K562 (cell line): ENCODE measurements around the gene MYOZ1. TPM values are rescaled to one million over a fixed set of nuclear protein-coding genes. Genes with fewer than 3 reads are reported as not detected.

Source experiments
- KDM2B ChIP-seq: fragments of 250-450 bp; sonication (Bioruptor Pico); IDR thresholded peaks from 2 replicates; pipeline ENCODE4 v1.8.0; 2021; ENCODE audit warnings: mild to moderate bottlenecking, moderate library complexity
- KDM5B ChIP-seq: fragments of 200-600 bp; sonication (generic); IDR thresholded peaks from 2 replicates; pipeline ENCODE4 v1.6.1; 2012; ENCODE audit warnings: low read depth, mild to moderate bottlenecking, moderate library complexity, low read length, control low read depth, inconsistent platforms; ENCODE audit not compliant: insufficient replicate concordance
- NCOA1 ChIP-seq: fragments of 450-650 bp; IDR thresholded peaks from 2 replicates; pipeline ENCODE4 v1.6.1; 2016; ENCODE audit warnings: low read depth
- RBM17 ChIP-seq: fragments of 200-400 bp; formaldehyde crosslinking; IDR thresholded peaks from 2 replicates; pipeline ENCODE4 v1.6.1; 2017; ENCODE audit warnings: low read depth, mild to moderate bottlenecking, low read length, borderline replicate concordance
- SIX5 ChIP-seq, 2 experiments: IDR thresholded peaks; 2 replicates each; pipeline ENCODE4 v1.6.1; 2011; ENCODE audit warnings: low read length in 2 of 2, borderline replicate concordance in 1 of 2, low read depth in 1 of 2, mild to moderate bottlenecking in 1 of 2, moderate library complexity in 1 of 2; ENCODE audit not compliant: insufficient read depth in 1 of 2
- ZNF830 ChIP-seq: fragments of 250-450 bp; sonication (Bioruptor Pico); IDR thresholded peaks from 2 replicates; pipeline ENCODE4 v1.5.0; 2021; ENCODE audit warnings: mild to moderate bottlenecking
- polyA plus RNA-seq, 8 experiments: library from polyadenylated mRNA; depleted of rRNA in 4 of 8; stranded (reverse) in 5 of 8; unstranded in 3 of 8; fragments of >200 nt; fragmentation: Nextera tagmentation in 2 of 8; fragmentation: Illumina TruSeq in 1 of 8; extraction: Ambion mirVana in 2 of 8; extraction: Trizol in 1 of 8; gene quantifications; 2 replicates each; pipeline versions ENCODE4 v1.2.1 to v1.2.3, GENCODE V29; 2011 to 2014; ENCODE audit warnings: inconsistent platforms in 1 of 8, missing spikeins in 1 of 8
- total RNA-seq, 7 experiments: library from RNA; depleted of rRNA in 6 of 7; stranded (reverse); fragments of >200 nt in 6 of 7; fragmentation: Illumina TruSeq in 2 of 7; extraction: Trizol in 2 of 7; gene quantifications; 2 replicates each; pipeline versions ENCODE4 v1.2.1 to v1.2.3, GENCODE V29; 2011 to 2021; ENCODE audit warnings: low replicate concordance in 1 of 7
- TF ChIP-seq, protein P1 (sequence below), 2 experiments: fragments of 450-650 bp; conservative IDR thresholded peaks; 2 replicates each; pipeline ENCODE4 v1.6.1; 2017; ENCODE audit warnings: mild to moderate bottlenecking in 2 of 2, moderate library complexity in 2 of 2
- TF ChIP-seq, protein P2 (sequence below): fragments of 250-450 bp; sonication (Bioruptor Pico); IDR thresholded peaks from 2 replicates; pipeline ENCODE4 v1.8.0; 2021; ENCODE audit warnings: mild to moderate bottlenecking, moderate library complexity
- TF ChIP-seq, protein P3 (sequence below), 2 experiments: fragments of 450-650 bp in 1 of 2; sonication (generic) in 1 of 2; formaldehyde crosslinking in 1 of 2; IDR thresholded peaks in 1 of 2; conservative IDR thresholded peaks in 1 of 2; 2 replicates each; pipeline versions ENCODE4 v1.6.1 to v1.8.1; 2016 to 2023; ENCODE audit warnings: mild to moderate bottlenecking in 2 of 2, moderate library complexity in 2 of 2, inconsistent platforms in 1 of 2, missing genetic modification reagents in 1 of 2
- TF ChIP-seq, protein P4 (sequence below): fragments of 450-650 bp; formaldehyde crosslinking; IDR thresholded peaks from 2 replicates; pipeline ENCODE4 v1.4.0; 2020; ENCODE audit warnings: mild to moderate bottlenecking, moderate library complexity
- TF ChIP-seq, protein P5 (sequence below): fragments of 200-400 bp; formaldehyde crosslinking; IDR thresholded peaks from 2 replicates; pipeline ENCODE4 v1.6.1; 2017; ENCODE audit warnings: mild to moderate bottlenecking, low read depth, low read length, moderate library complexity
- TF ChIP-seq, protein P6 (sequence below): sonication (generic); formaldehyde crosslinking; IDR thresholded peaks from 2 replicates; pipeline ENCODE4 v1.8.0; 2022; ENCODE audit warnings: mild to moderate bottlenecking, missing genetic modification reagents
- TF ChIP-seq, protein P7 (sequence below): fragments of 450-650 bp; formaldehyde crosslinking; IDR thresholded peaks from 2 replicates; pipeline ENCODE4 v1.4.0; 2022; ENCODE audit warnings: missing genetic modification characterization

The MYOZ1 gene
- total and polyA plus RNA-seq, 9 of the 15 experiments (the other 6 are each of a cell fraction or from before 2014, with no cell fraction given), result 0.03 to 0.18 (median 0.07) TPM; not detected in 5

DNA sequence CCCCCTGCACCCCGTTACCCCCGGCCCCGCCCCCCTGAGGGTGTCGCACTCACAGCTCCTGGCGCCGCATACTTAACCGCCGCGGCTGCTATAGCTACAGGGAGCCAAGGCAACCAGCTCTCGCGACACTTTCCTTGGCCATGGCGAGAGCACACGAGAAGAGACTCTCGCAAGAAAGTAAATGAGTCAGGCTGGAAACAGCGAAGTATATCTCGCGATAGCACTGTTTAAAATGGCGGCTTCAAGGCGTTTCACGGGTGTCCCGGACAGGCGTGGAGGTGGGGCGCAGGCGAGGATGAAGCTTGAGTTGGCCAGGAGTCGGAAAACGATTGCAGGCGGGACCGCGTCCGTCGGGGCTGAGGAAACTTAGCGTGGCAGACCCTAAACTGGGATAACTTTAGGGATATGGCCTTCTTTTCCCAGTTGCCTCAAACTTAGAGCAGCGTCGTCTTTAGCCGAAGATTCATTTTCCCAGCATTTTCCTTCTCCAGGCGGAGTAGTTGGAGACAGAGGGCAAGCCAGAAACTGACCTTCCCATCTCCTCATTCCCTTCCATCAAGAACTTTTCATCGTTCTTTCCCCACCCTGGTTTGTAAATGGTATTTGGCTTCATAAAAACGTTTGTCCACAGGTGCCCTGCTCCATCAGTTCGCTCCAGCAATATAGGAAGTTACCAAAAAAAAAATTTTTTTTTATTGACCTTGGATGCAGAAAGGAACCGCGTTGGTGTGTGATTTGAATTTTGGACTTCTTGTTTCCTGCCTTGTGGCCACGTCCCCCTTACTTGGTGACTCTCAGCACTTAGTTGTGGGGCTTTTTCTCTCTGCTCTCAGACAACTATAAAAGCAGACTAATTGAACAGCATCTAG, 15.2 kb downstream of the MYOZ1 start (continued):
- TF ChIP-seq, protein P1, sequence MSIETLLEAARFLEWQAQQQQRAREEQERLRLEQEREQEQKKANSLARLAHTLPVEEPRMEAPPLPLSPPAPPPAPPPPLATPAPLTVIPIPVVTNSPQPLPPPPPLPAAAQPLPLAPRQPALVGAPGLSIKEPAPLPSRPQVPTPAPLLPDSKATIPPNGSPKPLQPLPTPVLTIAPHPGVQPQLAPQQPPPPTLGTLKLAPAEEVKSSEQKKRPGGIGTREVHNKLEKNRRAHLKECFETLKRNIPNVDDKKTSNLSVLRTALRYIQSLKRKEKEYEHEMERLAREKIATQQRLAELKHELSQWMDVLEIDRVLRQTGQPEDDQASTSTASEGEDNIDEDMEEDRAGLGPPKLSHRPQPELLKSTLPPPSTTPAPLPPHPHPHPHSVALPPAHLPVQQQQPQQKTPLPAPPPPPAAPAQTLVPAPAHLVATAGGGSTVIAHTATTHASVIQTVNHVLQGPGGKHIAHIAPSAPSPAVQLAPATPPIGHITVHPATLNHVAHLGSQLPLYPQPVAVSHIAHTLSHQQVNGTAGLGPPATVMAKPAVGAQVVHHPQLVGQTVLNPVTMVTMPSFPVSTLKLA (conservative IDR thresholded peaks at IDR 0.05), result 0 out of 4 replicates have a peak, but pooled peaks of 1 of the 2 experiments have one; percentile 64
- TF ChIP-seq, protein P2, sequence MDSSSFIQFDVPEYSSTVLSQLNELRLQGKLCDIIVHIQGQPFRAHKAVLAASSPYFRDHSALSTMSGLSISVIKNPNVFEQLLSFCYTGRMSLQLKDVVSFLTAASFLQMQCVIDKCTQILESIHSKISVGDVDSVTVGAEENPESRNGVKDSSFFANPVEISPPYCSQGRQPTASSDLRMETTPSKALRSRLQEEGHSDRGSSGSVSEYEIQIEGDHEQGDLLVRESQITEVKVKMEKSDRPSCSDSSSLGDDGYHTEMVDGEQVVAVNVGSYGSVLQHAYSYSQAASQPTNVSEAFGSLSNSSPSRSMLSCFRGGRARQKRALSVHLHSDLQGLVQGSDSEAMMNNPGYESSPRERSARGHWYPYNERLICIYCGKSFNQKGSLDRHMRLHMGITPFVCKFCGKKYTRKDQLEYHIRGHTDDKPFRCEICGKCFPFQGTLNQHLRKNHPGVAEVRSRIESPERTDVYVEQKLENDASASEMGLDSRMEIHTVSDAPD (CRISPR knock-in tag), result no peak
- TF ChIP-seq, protein P3, sequence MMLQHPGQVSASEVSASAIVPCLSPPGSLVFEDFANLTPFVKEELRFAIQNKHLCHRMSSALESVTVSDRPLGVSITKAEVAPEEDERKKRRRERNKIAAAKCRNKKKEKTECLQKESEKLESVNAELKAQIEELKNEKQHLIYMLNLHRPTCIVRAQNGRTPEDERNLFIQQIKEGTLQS (IDR thresholded peaks at IDR 0.05), result peak; percentile 46; the same call in 1 of the 2 replicates
- TF ChIP-seq, protein P3 (CRISPR knock-in tag; conservative IDR thresholded peaks at IDR 0.05), result 0 out of 2 replicates have a peak, but pooled peaks have one; percentile 22
- no peak for TF ChIP-seq NCOA1
- TF ChIP-seq, protein P4, sequence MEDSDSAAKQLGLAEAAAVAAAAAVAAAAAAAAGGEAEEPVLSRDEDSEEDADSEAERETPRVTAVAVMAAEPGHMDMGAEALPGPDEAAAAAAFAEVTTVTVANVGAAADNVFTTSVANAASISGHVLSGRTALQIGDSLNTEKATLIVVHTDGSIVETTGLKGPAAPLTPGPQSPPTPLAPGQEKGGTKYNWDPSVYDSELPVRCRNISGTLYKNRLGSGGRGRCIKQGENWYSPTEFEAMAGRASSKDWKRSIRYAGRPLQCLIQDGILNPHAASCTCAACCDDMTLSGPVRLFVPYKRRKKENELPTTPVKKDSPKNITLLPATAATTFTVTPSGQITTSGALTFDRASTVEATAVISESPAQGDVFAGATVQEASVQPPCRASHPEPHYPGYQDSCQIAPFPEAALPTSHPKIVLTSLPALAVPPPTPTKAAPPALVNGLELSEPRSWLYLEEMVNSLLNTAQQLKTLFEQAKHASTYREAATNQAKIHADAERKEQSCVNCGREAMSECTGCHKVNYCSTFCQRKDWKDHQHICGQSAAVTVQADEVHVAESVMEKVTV (CRISPR knock-in tag), result peak; percentile 31; the same call in 1 of the 2 replicates
- TF ChIP-seq KDM5B, result peak; percentile 96
- TF ChIP-seq, protein P5, sequence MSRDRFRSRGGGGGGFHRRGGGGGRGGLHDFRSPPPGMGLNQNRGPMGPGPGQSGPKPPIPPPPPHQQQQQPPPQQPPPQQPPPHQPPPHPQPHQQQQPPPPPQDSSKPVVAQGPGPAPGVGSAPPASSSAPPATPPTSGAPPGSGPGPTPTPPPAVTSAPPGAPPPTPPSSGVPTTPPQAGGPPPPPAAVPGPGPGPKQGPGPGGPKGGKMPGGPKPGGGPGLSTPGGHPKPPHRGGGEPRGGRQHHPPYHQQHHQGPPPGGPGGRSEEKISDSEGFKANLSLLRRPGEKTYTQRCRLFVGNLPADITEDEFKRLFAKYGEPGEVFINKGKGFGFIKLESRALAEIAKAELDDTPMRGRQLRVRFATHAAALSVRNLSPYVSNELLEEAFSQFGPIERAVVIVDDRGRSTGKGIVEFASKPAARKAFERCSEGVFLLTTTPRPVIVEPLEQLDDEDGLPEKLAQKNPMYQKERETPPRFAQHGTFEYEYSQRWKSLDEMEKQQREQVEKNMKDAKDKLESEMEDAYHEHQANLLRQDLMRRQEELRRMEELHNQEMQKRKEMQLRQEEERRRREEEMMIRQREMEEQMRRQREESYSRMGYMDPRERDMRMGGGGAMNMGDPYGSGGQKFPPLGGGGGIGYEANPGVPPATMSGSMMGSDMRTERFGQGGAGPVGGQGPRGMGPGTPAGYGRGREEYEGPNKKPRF, result no peak
- TF ChIP-seq RBM17, result no peak
- TF ChIP-seq, protein P6, sequence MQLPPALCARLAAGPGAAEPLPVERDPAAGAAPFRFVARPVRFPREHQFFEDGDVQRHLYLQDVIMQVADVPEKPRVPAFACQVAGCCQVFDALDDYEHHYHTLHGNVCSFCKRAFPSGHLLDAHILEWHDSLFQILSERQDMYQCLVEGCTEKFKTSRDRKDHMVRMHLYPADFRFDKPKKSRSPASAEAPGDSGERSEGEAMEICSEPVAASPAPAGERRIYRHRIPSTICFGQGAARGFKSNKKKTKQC (CRISPR knock-in tag), result peak; percentile 79
- TF ChIP-seq KDM2B (CRISPR knock-in tag), result no peak
- TF ChIP-seq, protein P7, sequence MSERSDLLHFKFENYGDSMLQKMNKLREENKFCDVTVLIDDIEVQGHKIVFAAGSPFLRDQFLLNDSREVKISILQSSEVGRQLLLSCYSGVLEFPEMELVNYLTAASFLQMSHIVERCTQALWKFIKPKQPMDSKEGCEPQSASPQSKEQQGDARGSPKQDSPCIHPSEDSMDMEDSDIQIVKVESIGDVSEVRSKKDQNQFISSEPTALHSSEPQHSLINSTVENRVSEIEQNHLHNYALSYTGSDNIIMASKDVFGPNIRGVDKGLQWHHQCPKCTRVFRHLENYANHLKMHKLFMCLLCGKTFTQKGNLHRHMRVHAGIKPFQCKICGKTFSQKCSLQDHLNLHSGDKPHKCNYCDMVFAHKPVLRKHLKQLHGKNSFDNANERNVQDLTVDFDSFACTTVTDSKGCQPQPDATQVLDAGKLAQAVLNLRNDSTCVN, result peak; percentile 47; the same call in 1 of the 2 replicates
- TF ChIP-seq ZNF830, result peak; percentile 49; the same call in 1 of the 2 replicates
- peak; percentile 20 to 22; a peak in 1 of 4 replicates for TF ChIP-seq SIX5 (IDR thresholded peaks at IDR 0.05; ENCODE audit: borderline replicate concordance in 1 of 2, insufficient read depth in 1 of 2, low read depth in 1 of 2, low read length in 2 of 2)
